GM21529 (cell line): ENCODE results near the gene WDFY2.
"Not testable (repeated sequence)": the region's sequence is repeated elsewhere in the genome, so short reads cannot be mapped to it uniquely, and the experiment has no call there.

ENCODE experiments used
- ATAC-seq: cut with Tn5 transposase; IDR thresholded peaks from one replicate; pipeline ENCODE4 v1.9.1; 2021; ENCODE audit not compliant: unreplicated experiment

WDFY2 gene

DNA sequence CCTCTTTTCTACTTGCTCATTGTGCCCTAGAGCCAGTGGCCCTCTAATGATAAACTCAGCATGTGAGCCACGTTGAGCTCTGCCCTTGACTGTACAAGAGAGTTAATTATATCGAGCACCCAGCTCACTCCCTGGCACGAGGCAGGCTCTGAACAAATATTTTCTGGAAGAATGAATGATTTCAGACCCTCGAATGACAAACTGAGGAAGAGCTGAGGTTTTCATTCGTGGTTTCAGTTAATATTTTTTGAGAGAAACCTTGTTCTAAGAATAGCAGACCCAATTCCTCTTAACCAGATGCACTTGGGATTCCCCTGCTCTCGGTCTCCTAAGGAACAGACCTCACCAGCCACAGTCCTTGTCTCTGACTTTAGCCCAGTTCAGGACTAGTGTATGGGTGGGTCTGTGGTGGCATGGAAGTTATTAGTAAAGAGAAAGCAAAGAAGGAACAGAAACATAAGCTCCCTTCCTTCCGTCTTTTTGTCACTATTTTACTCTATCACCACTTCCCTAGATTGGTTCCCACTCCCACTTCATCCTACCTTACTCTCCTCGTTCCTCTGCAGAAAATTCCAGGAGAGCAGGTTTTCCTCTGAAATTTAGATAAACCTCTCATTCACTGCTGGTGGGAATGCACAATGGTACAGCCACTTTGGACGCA, 22.1 kb upstream of the WDFY2 start:
- peak; percentile 85 for ATAC-seq

DNA sequence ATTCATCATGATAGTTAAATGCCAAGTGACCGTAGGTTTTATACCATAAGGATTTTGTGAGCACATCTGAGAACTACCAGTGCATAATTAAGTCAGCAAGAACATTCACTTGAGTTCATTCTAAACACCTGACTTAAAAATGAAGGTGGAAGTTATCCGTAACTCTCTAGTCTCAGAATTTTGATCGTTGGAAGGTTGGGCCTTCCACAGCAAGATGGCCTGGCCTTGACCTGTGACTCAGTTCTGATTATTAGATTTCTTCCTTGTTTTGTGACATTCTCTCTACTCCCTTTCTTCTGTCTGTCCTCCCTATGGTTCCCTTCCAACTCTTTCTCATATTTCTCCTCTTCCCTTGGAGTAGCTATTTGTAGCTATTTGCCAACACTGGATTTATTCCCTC, 20.0 kb upstream of the WDFY2 start:
- no peak for ATAC-seq

DNA sequence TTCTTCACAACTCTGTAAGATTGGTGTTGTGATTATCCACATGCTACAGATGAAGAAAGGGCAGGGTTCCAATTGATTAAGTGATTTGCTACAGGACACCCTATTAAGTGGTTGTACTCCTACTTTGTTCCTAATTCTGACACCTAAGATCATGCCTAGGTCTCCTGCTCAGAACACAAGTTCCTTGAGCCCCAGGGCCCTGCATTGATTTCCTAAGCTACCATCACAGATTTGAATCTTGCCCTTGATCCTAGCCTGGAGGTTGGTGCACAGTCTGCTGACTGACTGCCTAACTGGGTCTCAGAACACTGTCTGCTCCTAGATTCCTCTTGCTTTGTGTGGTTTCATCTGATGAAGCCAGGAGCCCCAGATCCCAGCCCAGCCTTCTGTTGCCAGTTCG, 19.6 kb upstream of the WDFY2 start:
- ATAC-seq: no peak

DNA sequence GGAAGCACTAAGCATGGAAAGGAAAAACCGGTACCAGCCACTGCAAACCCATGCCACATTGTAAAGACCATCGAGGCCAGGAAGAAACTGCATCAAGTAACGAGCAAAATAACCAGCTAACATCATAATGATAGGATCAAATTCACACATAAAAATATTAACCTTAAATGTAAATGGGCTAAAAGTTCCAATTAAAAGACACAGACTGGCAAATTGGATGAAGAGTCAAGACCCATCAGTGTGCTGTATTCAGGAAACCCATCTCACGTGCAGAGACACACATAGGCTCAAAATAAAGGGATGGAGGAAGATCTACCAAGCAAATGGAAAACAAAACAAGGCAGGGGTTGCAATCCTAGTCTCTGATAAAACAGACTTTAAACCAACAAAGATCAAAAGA, 15.3 kb upstream of the WDFY2 start:
- not testable (repeated sequence) for ATAC-seq

DNA sequence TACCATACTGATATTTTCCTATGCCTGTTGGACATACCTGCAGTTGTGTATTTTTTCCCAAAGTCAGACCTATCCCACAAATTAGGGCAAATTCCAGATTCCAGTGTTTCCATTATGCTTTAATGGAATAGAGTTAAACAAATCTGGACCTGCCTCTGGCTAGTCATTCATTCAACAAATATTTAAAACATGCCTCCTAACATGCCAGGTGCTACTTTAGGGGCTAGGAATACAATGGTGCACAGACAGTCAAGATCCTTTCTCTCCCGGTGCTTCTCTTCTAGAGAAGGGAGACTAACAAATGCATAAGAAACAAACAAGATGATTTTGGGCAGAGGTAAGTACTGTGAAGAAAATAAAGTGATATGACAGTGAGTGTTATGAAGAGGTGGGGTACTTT, 7.5 kb upstream of the WDFY2 start:
- ATAC-seq: no peak

DNA sequence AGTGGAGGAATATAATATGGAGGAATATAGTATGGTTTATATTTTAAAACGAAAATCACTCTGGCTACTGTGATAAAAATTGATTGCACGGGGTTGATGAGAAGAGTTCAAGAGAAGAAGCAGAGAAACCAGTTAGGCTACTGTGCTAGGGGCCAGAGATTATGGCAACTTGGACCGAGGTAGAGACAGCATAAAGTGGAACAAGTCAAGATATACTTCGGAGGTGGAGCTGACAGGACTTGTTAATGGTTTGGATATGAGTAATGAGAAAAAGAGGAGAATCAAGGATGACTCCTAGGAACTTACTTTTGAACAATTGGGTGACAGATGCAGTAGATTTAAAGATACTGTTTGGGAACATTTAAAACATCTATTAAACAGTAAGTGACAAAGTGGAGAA, 6.6 kb upstream of the WDFY2 start:
- ATAC-seq: no peak

DNA sequence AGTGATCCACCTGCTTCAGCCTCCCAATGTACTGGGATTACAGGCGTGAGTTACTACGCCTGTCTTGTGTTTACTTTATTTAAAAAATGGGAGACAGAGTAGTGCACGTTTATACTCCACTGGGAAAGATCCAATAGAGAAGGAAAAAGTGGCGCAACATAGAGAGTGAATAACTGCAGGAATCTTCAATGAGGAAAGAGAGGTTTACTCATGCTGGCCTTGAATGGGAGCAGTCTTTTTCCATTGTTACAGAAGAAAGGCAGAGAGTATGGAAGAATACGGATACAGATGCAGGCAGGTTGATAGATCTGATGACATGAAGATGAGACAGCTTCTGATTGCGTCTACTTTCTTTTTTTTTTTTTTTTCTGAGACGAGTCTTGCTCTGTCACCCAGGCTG, 4.6 kb upstream of the WDFY2 start:
- ATAC-seq: no peak

DNA sequence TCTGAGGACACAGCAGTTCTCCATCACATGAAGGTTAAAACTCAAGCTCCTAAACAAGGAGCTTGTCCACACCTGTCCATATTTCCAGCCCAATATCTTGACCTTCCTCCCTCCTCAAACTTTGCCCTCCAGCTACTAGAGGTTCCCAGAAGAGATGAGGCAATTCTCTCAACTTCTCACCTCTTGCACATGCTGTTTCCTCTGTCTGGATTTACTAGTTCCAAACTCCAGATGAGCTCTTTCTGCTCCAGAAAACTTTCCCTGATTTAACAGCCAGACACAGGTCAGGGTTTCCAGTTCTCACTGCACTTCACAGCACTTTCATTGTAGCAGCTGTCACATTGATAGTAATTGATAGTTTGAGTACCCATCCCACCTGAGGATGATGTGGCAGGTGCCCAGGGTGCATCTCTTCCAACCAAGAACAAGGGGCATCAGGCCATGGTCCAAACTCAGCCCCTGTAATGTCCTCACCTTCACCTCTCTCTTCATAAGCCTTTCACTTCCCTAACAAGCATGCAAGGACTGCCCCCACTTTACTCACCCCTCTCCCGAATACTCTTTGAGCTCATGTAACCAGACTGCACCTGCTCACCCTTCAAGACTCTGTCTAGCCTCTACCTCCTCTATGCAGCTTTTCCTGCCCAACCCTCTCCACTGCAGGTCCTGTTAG, 3.0 kb upstream of the WDFY2 start:
- no peak for ATAC-seq

DNA sequence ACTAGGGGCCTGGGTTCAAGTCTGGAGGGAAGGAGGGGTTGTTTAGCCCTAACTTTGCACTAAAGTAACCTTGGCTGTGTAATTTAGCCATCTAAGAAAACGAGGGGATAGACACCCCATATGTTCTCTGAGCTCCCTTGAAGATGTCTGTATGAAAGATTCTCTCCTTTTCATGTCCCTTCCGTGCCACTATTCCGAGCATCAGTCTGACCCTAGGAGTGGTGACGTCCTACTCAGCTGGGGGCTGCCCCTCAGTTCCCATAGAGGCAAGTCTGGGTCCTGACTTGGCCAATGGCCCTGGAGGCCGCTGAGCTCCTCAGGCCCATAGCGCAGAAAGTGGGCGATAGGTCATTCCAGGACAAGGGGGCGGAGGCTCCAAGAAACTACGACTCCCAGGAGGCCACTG, 790 bp upstream of the WDFY2 start:
- ATAC-seq: no peak

DNA sequence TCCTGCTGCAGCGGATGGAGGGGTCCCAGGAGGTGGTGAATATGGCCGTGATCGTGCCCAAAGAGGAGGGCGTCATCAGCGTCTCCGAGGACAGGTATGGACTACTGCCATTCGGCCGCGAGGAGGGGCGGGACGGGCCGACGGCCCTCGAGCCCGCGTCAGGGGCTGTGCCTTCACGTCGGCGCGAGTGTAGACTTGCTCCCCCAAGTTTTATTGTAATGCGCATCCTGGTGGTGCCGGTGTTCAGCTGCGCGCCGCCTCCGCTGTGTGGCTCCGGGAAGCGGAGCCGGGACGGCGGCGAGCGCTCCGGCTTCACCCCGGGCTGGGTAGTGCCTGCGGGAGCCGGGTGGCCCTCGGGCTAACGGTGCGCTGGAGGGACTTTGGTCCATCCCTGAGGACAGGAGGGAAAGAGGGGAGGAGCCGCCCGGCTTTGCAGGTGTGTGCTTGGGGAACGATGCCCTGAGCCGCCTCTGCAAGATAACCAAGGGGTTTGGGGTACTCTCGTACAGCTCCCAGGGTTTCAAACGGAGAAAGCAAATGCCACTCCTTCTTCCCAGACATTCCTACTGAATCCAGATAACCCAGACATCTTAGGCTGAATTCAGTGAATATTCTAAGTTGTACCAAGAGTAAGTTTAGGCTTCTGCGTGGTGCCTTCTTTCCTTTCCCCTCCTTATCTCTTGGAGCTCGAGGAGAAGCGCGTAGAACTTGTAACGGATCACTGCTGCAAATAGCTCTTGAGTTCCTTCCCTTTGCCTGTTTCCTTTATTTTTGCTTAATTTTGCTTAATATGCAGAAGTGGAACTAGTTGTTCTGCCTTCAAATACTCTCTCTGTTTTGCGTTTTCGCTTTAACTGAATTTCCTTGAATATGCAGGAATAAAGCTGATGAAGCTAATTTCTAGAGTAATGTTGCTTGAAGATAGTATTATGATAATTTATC, 740 bp downstream of the WDFY2 start:
- ATAC-seq: peak; percentile 29

DNA sequence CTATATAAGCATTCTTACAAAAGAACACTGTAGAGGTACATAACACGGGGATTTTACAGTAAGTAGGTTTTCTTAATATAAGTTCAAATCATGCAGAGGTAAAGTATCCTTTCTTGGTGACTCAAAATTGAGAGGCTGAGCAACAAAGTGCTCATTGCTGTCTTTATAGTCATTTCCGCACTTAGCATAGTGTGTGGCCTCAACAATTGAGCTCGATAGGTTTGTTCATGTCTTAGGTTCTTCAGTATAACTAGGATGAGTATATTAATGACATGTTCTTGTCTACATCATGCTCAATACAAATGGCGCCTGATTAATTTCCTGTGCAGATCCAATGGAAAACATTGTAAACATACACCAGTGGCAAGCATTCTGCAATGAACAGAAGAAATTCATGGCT, 1.4 kb downstream of the WDFY2 start:
- ATAC-seq: no peak

DNA sequence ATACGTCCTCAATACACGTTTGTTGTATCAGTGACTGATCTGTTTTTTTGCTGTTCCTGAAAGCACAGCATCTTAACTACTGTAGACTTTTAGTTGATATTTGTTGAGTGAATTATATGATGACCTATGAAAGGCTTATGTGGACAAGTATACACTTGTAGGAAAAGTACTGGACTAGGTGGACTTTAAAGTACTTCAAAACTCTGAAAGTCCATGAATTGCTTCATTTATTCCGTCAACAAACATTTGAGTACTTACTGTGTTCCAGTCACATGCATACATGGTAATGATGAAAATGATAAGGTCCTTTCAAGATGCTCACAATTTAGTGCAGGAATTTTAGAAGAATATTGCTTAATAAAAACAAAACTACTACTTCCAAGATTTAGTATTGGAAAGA, 3.1 kb downstream of the WDFY2 start:
- ATAC-seq: no peak

DNA sequence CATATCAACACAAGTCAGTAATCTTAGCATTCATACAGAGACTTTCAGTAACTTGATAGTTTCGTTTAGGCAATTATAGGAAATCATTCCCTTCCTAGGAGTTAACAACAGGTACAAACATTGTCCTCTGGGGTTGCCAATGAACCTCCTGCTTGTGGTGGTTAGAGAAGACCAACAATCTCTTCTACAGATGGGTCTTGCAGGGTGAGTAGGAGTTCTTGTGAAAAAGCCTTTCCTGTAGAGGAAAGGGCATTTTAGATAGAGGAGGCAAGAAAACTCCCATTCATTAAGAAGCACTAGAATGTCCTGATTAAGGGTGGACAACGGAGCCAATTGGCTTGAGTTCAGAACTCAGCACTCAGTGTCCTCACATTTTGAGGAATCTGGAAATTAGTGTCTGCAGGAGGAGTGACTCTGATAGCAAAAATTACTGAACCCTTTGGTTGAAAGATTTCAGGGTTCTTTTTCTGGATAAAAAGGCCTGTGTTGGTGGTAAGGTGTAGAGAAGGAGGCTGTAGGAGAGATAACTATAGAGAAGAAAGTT, 4.2 kb downstream of the WDFY2 start:
- no peak for ATAC-seq

DNA sequence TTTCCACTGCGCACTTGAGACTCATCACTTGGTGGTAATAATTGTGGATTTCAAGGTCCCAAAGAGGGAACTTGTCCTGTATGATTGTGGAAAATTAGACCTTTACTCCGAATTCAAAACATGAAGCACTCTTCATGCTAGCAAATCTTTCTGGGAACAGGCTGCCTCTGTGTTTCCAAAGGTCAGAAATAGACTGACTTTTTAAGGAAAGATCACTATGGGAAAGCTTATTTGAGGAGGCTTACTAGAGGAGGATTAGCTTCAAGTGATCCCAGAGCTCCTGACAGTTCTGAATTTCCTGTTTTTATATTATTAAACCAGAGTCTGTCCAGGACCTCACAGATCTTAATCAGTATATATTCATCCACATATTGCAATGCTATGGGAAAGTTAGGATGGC, 5.5 kb downstream of the WDFY2 start:
- ATAC-seq: no peak

DNA sequence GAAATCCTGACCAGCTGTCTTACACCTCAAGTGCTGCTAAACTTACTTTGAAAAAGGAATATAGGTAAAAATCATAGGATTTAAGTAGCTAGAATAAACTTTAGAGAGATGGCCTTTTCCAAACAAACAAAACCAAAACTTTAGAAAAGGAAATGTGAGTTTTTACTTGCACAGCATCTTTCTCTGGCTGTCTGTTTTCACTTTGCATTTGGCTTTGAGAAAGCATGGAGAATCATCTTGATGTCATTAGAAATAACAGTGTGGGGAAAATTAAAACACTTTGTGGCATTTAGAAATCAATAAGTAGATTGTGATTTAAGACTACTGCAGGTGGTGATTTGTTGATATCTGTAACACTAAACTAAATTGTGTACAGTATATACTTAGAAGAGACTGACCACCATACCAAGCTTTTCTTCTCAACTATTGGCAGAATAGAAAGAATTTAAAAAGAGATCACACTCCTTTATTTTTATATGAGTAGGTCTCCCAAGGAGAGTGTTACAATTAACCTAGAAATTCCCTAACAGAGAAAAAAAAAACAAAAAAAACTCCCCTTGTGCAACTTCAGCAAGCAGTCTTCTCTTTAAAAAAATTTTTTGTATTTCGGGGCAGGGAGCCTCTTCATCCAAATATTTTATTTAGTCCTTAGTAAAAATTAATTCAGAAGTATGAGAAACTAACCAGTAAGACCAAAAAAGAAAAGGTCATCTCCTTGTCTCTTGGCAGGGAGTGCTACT, 6.1 kb downstream of the WDFY2 start:
- no peak for ATAC-seq

DNA sequence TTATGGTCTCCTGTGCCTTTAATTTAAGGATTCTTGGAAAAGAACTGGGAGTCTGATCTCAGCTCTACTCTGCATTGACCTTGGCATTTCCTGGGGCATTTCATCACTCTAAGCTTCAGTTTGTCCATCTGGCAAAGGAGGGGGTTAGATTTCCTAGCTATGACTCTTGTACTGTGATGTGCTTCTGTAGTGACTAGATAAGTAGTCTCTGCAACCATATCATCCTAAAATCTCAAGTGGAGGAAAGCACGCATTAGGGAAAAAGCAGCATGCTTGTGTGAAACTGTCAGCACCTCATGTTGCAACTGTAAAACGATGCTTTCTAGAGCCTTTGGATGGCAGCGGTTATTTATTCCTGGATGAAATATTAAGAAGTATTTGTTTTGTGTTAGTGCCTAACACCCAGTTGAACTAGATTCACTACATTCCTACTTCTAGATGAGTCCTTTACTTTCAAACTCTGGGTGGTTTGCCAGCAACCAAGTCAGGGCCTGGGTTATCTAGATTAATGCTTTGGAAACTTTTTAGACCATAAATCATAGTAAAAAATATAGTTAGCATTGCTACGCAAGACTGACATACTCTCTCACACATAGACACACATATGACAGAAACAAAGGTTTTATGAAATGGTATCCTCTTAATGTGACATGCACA, 6.8 kb downstream of the WDFY2 start:
- no peak for ATAC-seq

DNA sequence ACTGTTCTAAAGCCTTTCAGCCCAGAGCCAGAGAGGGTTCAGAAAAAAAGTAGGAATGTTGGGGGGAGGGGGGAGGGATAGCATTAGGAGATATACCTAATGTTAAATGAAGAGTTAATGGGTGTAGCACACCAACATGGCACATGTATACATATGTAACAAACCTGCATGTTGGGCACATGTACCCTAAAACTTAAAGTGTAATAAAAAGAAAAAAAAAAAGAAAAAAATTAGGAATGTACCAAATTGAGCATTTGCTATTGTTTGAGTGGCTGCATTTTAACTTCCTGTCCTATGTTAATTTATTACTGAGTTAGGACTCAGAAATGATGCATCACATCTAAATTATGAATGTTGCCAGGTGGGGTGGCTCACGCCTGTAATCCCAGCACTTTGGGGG, 7.7 kb downstream of the WDFY2 start:
- ATAC-seq: not testable (repeated sequence)

DNA sequence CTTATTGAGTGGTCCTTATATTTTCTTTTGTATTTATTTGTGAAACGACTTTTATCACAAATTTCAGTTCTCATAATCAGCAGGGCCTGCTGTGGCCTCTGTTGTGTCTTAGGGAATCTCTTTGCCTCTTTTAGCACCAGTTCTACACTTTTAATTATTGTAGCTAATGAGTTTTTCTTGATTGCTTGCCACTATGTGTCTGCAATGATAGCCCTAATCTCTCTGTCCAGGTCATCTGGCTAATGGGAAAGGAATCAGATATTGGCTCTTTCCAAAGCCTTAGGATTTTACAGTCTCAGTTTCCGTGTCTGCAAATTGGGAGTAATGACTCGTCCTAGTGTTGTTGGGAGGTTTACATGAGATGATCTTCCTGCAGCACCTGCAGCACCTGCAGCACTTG, 10.2 kb downstream of the WDFY2 start:
- no peak for ATAC-seq

DNA sequence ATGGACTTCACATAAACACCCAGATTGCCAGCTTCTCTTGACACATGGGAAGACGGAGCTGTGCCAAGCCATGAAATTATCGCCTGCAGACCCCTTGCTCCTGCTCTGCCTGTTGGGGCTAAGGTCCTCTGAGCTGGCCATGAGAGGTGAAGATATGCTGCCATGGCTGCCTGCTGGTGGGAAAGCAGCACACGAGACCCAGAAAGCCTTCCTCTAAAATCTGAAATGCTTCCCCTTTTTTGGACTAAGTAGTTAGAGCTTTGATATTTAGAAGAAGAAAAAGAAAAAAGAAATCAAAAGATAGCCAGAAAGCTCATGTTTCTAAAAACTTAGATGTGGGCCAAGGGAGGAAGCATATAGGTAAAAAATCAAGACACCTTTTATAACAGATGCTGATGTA, 11.2 kb downstream of the WDFY2 start:
- no peak for ATAC-seq

DNA sequence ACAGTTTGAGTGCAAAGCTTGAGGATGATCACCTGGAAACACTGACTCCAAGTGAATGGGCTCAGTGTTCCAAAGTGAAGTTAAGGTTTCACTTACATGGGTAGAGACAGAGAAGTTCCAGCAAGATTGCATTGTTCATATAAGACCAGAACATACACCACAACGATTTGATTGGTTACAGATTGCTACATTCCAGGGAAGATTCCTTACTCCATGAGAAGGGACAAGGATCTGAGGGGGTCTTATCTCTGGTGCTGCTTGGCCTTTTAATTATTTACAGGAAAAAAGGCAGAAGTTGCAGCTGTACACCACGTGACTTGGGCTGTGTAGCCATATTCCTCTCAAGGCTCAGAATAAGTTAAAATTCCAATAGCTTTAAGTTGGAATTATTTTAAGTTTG, 12.3 kb downstream of the WDFY2 start:
- ATAC-seq: no peak
